WTC11 (cell line): ENCODE measurements around the gene SPATC1L. TPM values are rescaled to one million over a fixed set of nuclear protein-coding genes. Genes with fewer than 3 reads are reported as not detected.

Experiments
- CREB1 ChIP-seq: sonication (generic); formaldehyde crosslinking; IDR thresholded peaks from 2 replicates; pipeline ENCODE4 v1.8.0; 2023; ENCODE audit warnings: mild to moderate bottlenecking, missing genetic modification reagents
- ELF4 ChIP-seq: sonication (generic); formaldehyde crosslinking; IDR thresholded peaks from 2 replicates; pipeline ENCODE4 v1.8.1; 2022; ENCODE audit warnings: low read depth, mild to moderate bottlenecking, moderate library complexity, missing genetic modification reagents
- EMX1 ChIP-seq: fragments of 250-450 bp; sonication (Bioruptor Pico); IDR thresholded peaks from 2 replicates; pipeline ENCODE4 v1.8.0; 2021; ENCODE audit warnings: mild to moderate bottlenecking
- ESRRA ChIP-seq: sonication (generic); formaldehyde crosslinking; IDR thresholded peaks from 2 replicates; pipeline ENCODE4 v1.8.1; 2022; ENCODE audit warnings: mild to moderate bottlenecking, missing genetic modification reagents, borderline replicate concordance
- RELA ChIP-seq: sonication (generic); formaldehyde crosslinking; IDR thresholded peaks from 2 replicates; pipeline ENCODE4 v1.8.1; 2022; ENCODE audit warnings: missing genetic modification reagents, mild to moderate bottlenecking, borderline replicate concordance
- RORB ChIP-seq: fragments of 250-450 bp; sonication (Bioruptor Pico); IDR thresholded peaks from 2 replicates; pipeline ENCODE4 v1.9.0; 2021; ENCODE audit warnings: mild to moderate bottlenecking
- SP1 ChIP-seq: sonication (generic); formaldehyde crosslinking; conservative IDR thresholded peaks from 2 replicates; pipeline ENCODE4 v1.8.1; 2022; ENCODE audit warnings: missing genetic modification reagents
- TEAD1 ChIP-seq: sonication (generic); formaldehyde crosslinking; IDR thresholded peaks from 2 replicates; pipeline ENCODE4 v1.8.0; 2022; ENCODE audit warnings: mild to moderate bottlenecking, missing genetic modification reagents
- TEAD4 ChIP-seq: sonication (generic); formaldehyde crosslinking; IDR thresholded peaks from 2 replicates; pipeline ENCODE4 v1.8.0; 2022; ENCODE audit warnings: mild to moderate bottlenecking, missing genetic modification reagents
- ZNF232 ChIP-seq: sonication (generic); formaldehyde crosslinking; IDR thresholded peaks from 2 replicates; pipeline ENCODE4 v1.8.0; 2022; ENCODE audit warnings: mild to moderate bottlenecking, missing genetic modification reagents
- ZNF317 ChIP-seq: sonication (generic); formaldehyde crosslinking; IDR thresholded peaks from 2 replicates; pipeline ENCODE4 v1.8.1; 2023; ENCODE audit warnings: low read depth, mild to moderate bottlenecking, moderate library complexity, missing genetic modification reagents, borderline replicate concordance
- ZNF671 ChIP-seq: fragments of 250-450 bp; sonication (Bioruptor Pico); IDR thresholded peaks from 2 replicates; pipeline ENCODE4 v1.8.0; 2021; ENCODE audit warnings: mild to moderate bottlenecking
- total RNA-seq: library from RNA; stranded (reverse); gene quantifications from 3 replicates; pipeline ENCODE4 v1.2.3, GENCODE V29; 2021
- TF ChIP-seq, protein P1 (sequence below): sonication (generic); formaldehyde crosslinking; conservative IDR thresholded peaks from 2 replicates; pipeline ENCODE4 v1.8.1; 2023; ENCODE audit warnings: mild to moderate bottlenecking, low read depth, missing genetic modification reagents, moderate library complexity
- TF ChIP-seq, protein P2 (sequence below): sonication (generic); formaldehyde crosslinking; IDR thresholded peaks from 2 replicates; pipeline ENCODE4 v1.8.0; 2022; ENCODE audit warnings: mild to moderate bottlenecking, missing genetic modification reagents
- TF ChIP-seq, protein P3 (sequence below): sonication (generic); formaldehyde crosslinking; IDR thresholded peaks from 2 replicates; pipeline ENCODE4 v1.8.0; 2023; ENCODE audit warnings: missing genetic modification reagents, mild to moderate bottlenecking, borderline replicate concordance
- TF ChIP-seq, protein P4 (sequence below): sonication (generic); formaldehyde crosslinking; IDR thresholded peaks from 2 replicates; pipeline ENCODE4 v1.8.1; 2022; ENCODE audit warnings: missing genetic modification reagents, borderline replicate concordance
- TF ChIP-seq, protein P5 (sequence below): sonication (generic); formaldehyde crosslinking; IDR thresholded peaks from 2 replicates; pipeline ENCODE4 v1.8.0; 2022; ENCODE audit warnings: mild to moderate bottlenecking, missing genetic modification reagents
- TF ChIP-seq, protein P6 (sequence below): sonication (generic); formaldehyde crosslinking; IDR thresholded peaks from 2 replicates; pipeline ENCODE4 v1.8.0; 2023; ENCODE audit warnings: mild to moderate bottlenecking, missing genetic modification reagents
- TF ChIP-seq, protein P7 (sequence below): sonication (generic); formaldehyde crosslinking; IDR thresholded peaks from 2 replicates; pipeline ENCODE4 v1.8.0; 2022; ENCODE audit warnings: mild to moderate bottlenecking, missing genetic modification reagents
- TF ChIP-seq, protein P8 (sequence below): sonication (generic); formaldehyde crosslinking; IDR thresholded peaks from 2 replicates; pipeline ENCODE4 v1.8.1; 2023; ENCODE audit warnings: mild to moderate bottlenecking, missing genetic modification reagents, borderline replicate concordance

Gene SPATC1L
- total RNA-seq, 1 experiment from 2014 or later, result 61.7 TPM

DNA sequence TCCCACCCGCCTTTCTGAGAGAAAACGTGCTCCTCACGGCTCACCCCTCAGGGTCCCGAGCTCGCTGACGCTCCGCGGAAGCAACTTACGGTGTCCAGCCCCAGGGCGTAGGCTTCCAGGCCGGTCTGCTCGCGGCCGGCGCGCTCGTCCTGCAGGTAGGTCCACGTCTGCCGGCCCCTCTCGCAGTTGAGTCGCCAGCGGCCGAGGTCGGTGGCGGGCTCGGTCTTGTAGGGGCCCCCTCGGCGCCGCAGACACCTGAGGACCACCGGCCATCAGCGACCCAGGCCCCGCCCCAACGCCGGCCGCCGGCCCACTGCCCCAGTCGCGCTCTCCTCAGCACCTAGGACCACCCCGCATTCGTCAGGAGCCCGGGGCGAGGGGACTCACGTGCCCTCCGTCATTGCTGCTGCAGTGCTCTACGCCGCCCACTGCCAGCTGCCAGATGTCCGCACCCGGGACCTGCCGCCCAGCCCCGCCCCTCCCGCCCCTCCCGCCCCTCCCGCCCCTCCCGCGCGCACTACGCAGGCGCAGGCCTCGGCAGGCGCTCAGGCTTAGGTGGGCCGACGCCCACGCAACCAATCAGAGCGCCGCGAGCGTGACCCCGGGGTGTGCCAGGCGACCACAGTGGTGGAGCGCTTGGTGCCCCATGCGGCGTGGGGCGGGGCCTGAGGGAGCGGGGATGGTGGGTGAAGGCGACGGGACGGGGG is 44.2 kb upstream of the SPATC1L start, which contains the start of gene LSS (continued):
- TF ChIP-seq, protein P1, sequence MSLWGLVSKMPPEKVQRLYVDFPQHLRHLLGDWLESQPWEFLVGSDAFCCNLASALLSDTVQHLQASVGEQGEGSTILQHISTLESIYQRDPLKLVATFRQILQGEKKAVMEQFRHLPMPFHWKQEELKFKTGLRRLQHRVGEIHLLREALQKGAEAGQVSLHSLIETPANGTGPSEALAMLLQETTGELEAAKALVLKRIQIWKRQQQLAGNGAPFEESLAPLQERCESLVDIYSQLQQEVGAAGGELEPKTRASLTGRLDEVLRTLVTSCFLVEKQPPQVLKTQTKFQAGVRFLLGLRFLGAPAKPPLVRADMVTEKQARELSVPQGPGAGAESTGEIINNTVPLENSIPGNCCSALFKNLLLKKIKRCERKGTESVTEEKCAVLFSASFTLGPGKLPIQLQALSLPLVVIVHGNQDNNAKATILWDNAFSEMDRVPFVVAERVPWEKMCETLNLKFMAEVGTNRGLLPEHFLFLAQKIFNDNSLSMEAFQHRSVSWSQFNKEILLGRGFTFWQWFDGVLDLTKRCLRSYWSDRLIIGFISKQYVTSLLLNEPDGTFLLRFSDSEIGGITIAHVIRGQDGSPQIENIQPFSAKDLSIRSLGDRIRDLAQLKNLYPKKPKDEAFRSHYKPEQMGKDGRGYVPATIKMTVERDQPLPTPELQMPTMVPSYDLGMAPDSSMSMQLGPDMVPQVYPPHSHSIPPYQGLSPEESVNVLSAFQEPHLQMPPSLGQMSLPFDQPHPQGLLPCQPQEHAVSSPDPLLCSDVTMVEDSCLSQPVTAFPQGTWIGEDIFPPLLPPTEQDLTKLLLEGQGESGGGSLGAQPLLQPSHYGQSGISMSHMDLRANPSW (CRISPR knock-in tag), result no peak
- TF ChIP-seq CREB1 (peak; percentile 74), ZNF232 (CRISPR knock-in tag) (peak; percentile 10; the same call in 1 of the 2 replicates), EMX1 (CRISPR knock-in tag) (no peak), RELA (CRISPR knock-in tag) (peak; percentile 93; the same call in 1 of the 2 replicates), SP1 (CRISPR knock-in tag) (peak; percentile 75; the same call in 1 of the 2 replicates), RORB (CRISPR knock-in tag) (no peak), ZNF317 (CRISPR knock-in tag) (peak; percentile 50; the same call in 1 of the 2 replicates), TEAD1 (CRISPR knock-in tag) (peak; percentile 82), ZNF671 (CRISPR knock-in tag) (no peak), ELF4 (CRISPR knock-in tag) (0 out of 2 replicates have a peak, but pooled peaks have one; percentile 63), ESRRA (peak; percentile 81), TEAD4 (CRISPR knock-in tag) (0 out of 2 replicates have a peak, but pooled peaks have one; percentile 54)
- TF ChIP-seq, protein P2, sequence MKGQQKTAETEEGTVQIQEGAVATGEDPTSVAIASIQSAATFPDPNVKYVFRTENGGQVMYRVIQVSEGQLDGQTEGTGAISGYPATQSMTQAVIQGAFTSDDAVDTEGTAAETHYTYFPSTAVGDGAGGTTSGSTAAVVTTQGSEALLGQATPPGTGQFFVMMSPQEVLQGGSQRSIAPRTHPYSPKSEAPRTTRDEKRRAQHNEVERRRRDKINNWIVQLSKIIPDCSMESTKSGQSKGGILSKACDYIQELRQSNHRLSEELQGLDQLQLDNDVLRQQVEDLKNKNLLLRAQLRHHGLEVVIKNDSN (CRISPR knock-in tag), result peak; percentile 83
- TF ChIP-seq, protein P3, sequence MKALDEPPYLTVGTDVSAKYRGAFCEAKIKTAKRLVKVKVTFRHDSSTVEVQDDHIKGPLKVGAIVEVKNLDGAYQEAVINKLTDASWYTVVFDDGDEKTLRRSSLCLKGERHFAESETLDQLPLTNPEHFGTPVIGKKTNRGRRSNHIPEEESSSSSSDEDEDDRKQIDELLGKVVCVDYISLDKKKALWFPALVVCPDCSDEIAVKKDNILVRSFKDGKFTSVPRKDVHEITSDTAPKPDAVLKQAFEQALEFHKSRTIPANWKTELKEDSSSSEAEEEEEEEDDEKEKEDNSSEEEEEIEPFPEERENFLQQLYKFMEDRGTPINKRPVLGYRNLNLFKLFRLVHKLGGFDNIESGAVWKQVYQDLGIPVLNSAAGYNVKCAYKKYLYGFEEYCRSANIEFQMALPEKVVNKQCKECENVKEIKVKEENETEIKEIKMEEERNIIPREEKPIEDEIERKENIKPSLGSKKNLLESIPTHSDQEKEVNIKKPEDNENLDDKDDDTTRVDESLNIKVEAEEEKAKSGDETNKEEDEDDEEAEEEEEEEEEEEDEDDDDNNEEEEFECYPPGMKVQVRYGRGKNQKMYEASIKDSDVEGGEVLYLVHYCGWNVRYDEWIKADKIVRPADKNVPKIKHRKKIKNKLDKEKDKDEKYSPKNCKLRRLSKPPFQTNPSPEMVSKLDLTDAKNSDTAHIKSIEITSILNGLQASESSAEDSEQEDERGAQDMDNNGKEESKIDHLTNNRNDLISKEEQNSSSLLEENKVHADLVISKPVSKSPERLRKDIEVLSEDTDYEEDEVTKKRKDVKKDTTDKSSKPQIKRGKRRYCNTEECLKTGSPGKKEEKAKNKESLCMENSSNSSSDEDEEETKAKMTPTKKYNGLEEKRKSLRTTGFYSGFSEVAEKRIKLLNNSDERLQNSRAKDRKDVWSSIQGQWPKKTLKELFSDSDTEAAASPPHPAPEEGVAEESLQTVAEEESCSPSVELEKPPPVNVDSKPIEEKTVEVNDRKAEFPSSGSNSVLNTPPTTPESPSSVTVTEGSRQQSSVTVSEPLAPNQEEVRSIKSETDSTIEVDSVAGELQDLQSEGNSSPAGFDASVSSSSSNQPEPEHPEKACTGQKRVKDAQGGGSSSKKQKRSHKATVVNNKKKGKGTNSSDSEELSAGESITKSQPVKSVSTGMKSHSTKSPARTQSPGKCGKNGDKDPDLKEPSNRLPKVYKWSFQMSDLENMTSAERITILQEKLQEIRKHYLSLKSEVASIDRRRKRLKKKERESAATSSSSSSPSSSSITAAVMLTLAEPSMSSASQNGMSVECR (CRISPR knock-in tag), result peak; percentile 96
- TF ChIP-seq, protein P4, sequence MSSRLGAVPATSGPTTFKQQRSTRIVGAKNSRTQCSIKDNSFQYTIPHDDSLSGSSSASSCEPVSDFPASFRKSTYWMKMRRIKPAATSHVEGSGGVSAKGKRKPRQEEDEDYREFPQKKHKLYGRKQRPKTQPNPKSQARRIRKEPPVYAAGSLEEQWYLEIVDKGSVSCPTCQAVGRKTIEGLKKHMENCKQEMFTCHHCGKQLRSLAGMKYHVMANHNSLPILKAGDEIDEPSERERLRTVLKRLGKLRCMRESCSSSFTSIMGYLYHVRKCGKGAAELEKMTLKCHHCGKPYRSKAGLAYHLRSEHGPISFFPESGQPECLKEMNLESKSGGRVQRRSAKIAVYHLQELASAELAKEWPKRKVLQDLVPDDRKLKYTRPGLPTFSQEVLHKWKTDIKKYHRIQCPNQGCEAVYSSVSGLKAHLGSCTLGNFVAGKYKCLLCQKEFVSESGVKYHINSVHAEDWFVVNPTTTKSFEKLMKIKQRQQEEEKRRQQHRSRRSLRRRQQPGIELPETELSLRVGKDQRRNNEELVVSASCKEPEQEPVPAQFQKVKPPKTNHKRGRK, result no peak
- TF ChIP-seq, protein P5, sequence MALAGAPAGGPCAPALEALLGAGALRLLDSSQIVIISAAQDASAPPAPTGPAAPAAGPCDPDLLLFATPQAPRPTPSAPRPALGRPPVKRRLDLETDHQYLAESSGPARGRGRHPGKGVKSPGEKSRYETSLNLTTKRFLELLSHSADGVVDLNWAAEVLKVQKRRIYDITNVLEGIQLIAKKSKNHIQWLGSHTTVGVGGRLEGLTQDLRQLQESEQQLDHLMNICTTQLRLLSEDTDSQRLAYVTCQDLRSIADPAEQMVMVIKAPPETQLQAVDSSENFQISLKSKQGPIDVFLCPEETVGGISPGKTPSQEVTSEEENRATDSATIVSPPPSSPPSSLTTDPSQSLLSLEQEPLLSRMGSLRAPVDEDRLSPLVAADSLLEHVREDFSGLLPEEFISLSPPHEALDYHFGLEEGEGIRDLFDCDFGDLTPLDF, result peak; percentile 70
- TF ChIP-seq, protein P6, sequence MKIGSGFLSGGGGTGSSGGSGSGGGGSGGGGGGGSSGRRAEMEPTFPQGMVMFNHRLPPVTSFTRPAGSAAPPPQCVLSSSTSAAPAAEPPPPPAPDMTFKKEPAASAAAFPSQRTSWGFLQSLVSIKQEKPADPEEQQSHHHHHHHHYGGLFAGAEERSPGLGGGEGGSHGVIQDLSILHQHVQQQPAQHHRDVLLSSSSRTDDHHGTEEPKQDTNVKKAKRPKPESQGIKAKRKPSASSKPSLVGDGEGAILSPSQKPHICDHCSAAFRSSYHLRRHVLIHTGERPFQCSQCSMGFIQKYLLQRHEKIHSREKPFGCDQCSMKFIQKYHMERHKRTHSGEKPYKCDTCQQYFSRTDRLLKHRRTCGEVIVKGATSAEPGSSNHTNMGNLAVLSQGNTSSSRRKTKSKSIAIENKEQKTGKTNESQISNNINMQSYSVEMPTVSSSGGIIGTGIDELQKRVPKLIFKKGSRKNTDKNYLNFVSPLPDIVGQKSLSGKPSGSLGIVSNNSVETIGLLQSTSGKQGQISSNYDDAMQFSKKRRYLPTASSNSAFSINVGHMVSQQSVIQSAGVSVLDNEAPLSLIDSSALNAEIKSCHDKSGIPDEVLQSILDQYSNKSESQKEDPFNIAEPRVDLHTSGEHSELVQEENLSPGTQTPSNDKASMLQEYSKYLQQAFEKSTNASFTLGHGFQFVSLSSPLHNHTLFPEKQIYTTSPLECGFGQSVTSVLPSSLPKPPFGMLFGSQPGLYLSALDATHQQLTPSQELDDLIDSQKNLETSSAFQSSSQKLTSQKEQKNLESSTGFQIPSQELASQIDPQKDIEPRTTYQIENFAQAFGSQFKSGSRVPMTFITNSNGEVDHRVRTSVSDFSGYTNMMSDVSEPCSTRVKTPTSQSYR (CRISPR knock-in tag), result peak; percentile 73
- TF ChIP-seq, protein P7, sequence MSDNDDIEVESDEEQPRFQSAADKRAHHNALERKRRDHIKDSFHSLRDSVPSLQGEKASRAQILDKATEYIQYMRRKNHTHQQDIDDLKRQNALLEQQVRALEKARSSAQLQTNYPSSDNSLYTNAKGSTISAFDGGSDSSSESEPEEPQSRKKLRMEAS (CRISPR knock-in tag), result peak; percentile 76
- TF ChIP-seq, protein P8, sequence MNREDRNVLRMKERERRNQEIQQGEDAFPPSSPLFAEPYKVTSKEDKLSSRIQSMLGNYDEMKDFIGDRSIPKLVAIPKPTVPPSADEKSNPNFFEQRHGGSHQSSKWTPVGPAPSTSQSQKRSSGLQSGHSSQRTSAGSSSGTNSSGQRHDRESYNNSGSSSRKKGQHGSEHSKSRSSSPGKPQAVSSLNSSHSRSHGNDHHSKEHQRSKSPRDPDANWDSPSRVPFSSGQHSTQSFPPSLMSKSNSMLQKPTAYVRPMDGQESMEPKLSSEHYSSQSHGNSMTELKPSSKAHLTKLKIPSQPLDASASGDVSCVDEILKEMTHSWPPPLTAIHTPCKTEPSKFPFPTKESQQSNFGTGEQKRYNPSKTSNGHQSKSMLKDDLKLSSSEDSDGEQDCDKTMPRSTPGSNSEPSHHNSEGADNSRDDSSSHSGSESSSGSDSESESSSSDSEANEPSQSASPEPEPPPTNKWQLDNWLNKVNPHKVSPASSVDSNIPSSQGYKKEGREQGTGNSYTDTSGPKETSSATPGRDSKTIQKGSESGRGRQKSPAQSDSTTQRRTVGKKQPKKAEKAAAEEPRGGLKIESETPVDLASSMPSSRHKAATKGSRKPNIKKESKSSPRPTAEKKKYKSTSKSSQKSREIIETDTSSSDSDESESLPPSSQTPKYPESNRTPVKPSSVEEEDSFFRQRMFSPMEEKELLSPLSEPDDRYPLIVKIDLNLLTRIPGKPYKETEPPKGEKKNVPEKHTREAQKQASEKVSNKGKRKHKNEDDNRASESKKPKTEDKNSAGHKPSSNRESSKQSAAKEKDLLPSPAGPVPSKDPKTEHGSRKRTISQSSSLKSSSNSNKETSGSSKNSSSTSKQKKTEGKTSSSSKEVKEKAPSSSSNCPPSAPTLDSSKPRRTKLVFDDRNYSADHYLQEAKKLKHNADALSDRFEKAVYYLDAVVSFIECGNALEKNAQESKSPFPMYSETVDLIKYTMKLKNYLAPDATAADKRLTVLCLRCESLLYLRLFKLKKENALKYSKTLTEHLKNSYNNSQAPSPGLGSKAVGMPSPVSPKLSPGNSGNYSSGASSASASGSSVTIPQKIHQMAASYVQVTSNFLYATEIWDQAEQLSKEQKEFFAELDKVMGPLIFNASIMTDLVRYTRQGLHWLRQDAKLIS (CRISPR knock-in tag), result no peak
